Keratinocyte (primary cell): ENCODE measurements around the gene RPS18. TPM values are rescaled to one million over a fixed set of nuclear protein-coding genes. Genes with fewer than 3 reads are reported as not detected.

ENCODE experiments used
- DNase-seq: peaks from one replicate; pipeline ENCODE4 v3.0.0-alpha.2; 2011; ENCODE audit warnings: low read depth, missing footprints, low spot score
- FAIRE-seq: peaks from 2 replicates; lab custom pipeline; 2011; peaks lifted over from hg19 to GRCh38; lab: Jason Lieb, UNC
- H2AFZ ChIP-seq: 2 replicates; pipeline ENCODE4 v1.6.0; 2012; ENCODE audit warnings: low read length, control low read depth, inconsistent platforms; ENCODE audit not compliant: control insufficient read depth
- H3K27ac ChIP-seq: 2 replicates; pipeline ENCODE4 v1.5.1; 2011; ENCODE audit warnings: low read length; ENCODE audit not compliant: control insufficient read depth, insufficient read depth
- H3K27me3 ChIP-seq: 3 replicates; pipeline ENCODE4 v1.6.0; 2011; ENCODE audit warnings: low read length; ENCODE audit not compliant: control insufficient read depth, insufficient read depth; ENCODE audit errors: extremely low read depth
- H3K36me3 ChIP-seq, 2 experiments: 2 replicates in 1 of 2; 3 replicates in 1 of 2; pipeline ENCODE4 v1.5.1; 2011; ENCODE audit warnings: low read length in 2 of 2, mild to moderate bottlenecking in 1 of 2; ENCODE audit not compliant: control insufficient read depth in 2 of 2, insufficient read depth in 2 of 2; ENCODE audit errors: extremely low read depth in 1 of 2
- H3K4me1 ChIP-seq: 3 replicates; pipeline ENCODE4 v1.5.1; 2011; ENCODE audit warnings: low read length; ENCODE audit not compliant: control insufficient read depth, insufficient read depth; ENCODE audit errors: extremely low read depth
- H3K4me2 ChIP-seq: 3 replicates; pipeline ENCODE4 v1.6.0; 2011; ENCODE audit warnings: low read depth, low read length; ENCODE audit not compliant: control insufficient read depth, insufficient read depth; ENCODE audit errors: extremely low read depth
- H3K4me3 ChIP-seq, 3 experiments: fragments of 200-600 bp in 1 of 3; sonication (generic) in 1 of 3; 2 replicates in 2 of 3; 3 replicates in 1 of 3; pipeline ENCODE4 v1.5.1; 2011 to 2016; ENCODE audit warnings: low read length in 3 of 3, mild to moderate bottlenecking in 3 of 3, control low read depth in 2 of 3, inconsistent platforms in 1 of 3, low read depth in 1 of 3, mixed read lengths in 1 of 3, mixed run types in 1 of 3, moderate library complexity in 1 of 3; ENCODE audit not compliant: control insufficient read depth in 2 of 3, insufficient read depth in 2 of 3; ENCODE audit errors: extremely low read depth in 1 of 3
- H3K79me2 ChIP-seq: 2 replicates; pipeline ENCODE4 v1.6.0; 2012; ENCODE audit warnings: low read length; ENCODE audit not compliant: control insufficient read depth, insufficient read depth
- H3K9ac ChIP-seq: 3 replicates; pipeline ENCODE4 v1.6.0; 2011; ENCODE audit warnings: low read length; ENCODE audit not compliant: control insufficient read depth, insufficient read depth; ENCODE audit errors: extremely low read depth
- H3K9me1 ChIP-seq: 3 replicates; pipeline ENCODE4 v1.6.0; 2011; ENCODE audit warnings: low read length; ENCODE audit not compliant: control insufficient read depth, insufficient read depth; ENCODE audit errors: extremely low read depth
- H3K9me3 ChIP-seq: 2 replicates; pipeline ENCODE4 v1.5.1; 2012; ENCODE audit warnings: low read depth, low read length; ENCODE audit not compliant: control insufficient read depth
- H4K20me1 ChIP-seq: 3 replicates; pipeline ENCODE4 v1.6.0; 2011; ENCODE audit warnings: low read length; ENCODE audit not compliant: control insufficient read depth, insufficient read depth; ENCODE audit errors: extremely low read depth
- CTCF ChIP-seq, 3 experiments: IDR thresholded peaks in 1 of 3; conservative IDR thresholded peaks in 1 of 3; optimal IDR thresholded peaks in 1 of 3; 2 replicates in 2 of 3; 3 replicates in 1 of 3; pipeline versions ENCODE3 to v1.5.1; 2011; ENCODE audit warnings: low read length in 3 of 3, mild to moderate bottlenecking in 3 of 3, moderate library complexity in 2 of 3, control low read depth in 1 of 3, inconsistent platforms in 1 of 3; ENCODE audit not compliant: insufficient read depth in 2 of 3; ENCODE audit errors: extremely low read depth in 1 of 3
- EZH2 ChIP-seq: IDR thresholded peaks from one replicate; pipeline ENCODE4 v1.6.1; 2012; ENCODE audit warnings: inconsistent platforms, mild to moderate bottlenecking, low read length, moderate library complexity
- dilution Hi-C: fragments of 300-500 bp; cut with MboI; formaldehyde crosslinking; loops from one replicate; pipeline ENCODE4 v1.7.0; 2020; ENCODE audit warnings: low sequenced_read_pairs; ENCODE audit not compliant: extremely low pct_ligation_motif_present
- polyA plus RNA-seq, 5 experiments: library from polyadenylated mRNA; depleted of rRNA in 3 of 5; stranded (reverse) in 3 of 5; stranded (forward) in 1 of 5; unstranded in 1 of 5; fragments of >200 nt; gene quantifications; 1 replicate in 1 of 5; 2 replicates in 3 of 5; 3 replicates in 1 of 5; pipeline versions ENCODE4 v1.2.1 to v1.2.3, GENCODE V29; 2011 to 2012; ENCODE audit warnings: missing spikeins in 2 of 5, low read depth in 1 of 5, low replicate concordance in 1 of 5

RPS18 gene
- polyA plus RNA-seq, 1 donor (not counting 4 experiments of a cell fraction or from before 2014, with no cell fraction given), result 6,374 TPM

- DNase-seq (no peak), FAIRE-seq (no peak)
- Histone ChIP-seq H3K27ac (no peak overlapping the region), H3K9ac (no peak overlapping the region), H3K36me3 (peaks cover 25% of the 10 kb centered on the region in 2 experiments), H3K9me1 (no peaks in the 10 kb centered on the region), H4K20me1 (no peaks in the 10 kb centered on the region), H3K4me1 (peaks cover 3% of the 10 kb centered on the region), H3K27me3 (no peaks in the 10 kb centered on the region), H3K79me2 (peaks cover 40% of the 10 kb centered on the region), H3K9me3 (no peaks in the 10 kb centered on the region), H2AFZ (no peak overlapping the region), H3K4me2 (no peak overlapping the region), H3K4me3 (no peak overlapping the region)
- TF ChIP-seq EZH2 (no peak), CTCF (optimal IDR thresholded peaks at IDR 0.05 in 1 of 3, IDR thresholded peaks at IDR 0.05 in 1 of 3, conservative IDR thresholded peaks at IDR 0.05 in 1 of 3; ENCODE audit: extremely low read depth in 1 of 3, insufficient read depth in 2 of 3, low read length in 3 of 3) (no peak)
- dilution Hi-C loops, result no loop called here
Measured at GRCh38 chr6:33304216-33304615, 32.3 kb downstream of the RPS18 start.

DNA sequence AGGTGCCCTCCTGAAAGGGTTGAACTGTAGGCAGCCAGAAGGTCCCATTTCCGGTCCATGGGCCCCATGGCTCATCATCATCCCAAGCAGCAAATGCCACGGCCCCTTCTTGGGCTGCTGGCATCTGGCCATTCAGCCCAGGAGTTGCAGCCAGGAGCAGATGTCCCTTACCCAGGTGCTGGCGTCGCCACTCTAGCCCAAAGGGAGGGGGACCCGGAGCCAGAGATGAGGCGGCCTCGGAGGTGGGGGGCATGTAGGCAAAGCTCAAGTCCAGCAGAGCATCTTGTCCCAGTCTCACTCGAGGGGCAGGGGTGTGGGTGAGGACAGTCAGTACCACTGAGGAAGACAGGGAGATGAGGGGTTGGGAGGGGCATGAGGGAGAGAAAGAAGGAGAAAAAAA, 33.2 kb downstream of the RPS18 start:
- Histone ChIP-seq H3K27me3 (no peaks in the 10 kb centered on the region), H3K27ac (no peak overlapping the region), H3K36me3 (peaks cover 25% of the 10 kb centered on the region in 2 experiments), H3K9me3 (no peaks in the 10 kb centered on the region), H3K79me2 (peaks cover 42% of the 10 kb centered on the region), H4K20me1 (no peaks in the 10 kb centered on the region), H2AFZ (no peak overlapping the region), H3K4me2 (no peak overlapping the region), H3K4me3 (no peak overlapping the region), H3K9ac (no peak overlapping the region), H3K4me1 (peaks cover 1% of the 10 kb centered on the region), H3K9me1 (no peaks in the 10 kb centered on the region)
- DNase-seq (no peak), FAIRE-seq (no peak)
- dilution Hi-C loops, result no loop called here
- TF ChIP-seq CTCF (optimal IDR thresholded peaks at IDR 0.05 in 1 of 3, IDR thresholded peaks at IDR 0.05 in 1 of 3, conservative IDR thresholded peaks at IDR 0.05 in 1 of 3; ENCODE audit: extremely low read depth in 1 of 3, insufficient read depth in 2 of 3, low read length in 3 of 3), result no peak
- no peak for TF ChIP-seq EZH2
